Right atrium auricular region (tissue), 2 donors: ENCODE data around the gene SUSD6. TPM values are rescaled to one million over a fixed set of nuclear protein-coding genes. Genes with fewer than 3 reads are reported as not detected.

Source experiments
- DNase-seq: peaks from one replicate; pipeline ENCODE4 v3.0.0-alpha.2; 2019; ENCODE audit warnings: low spot score
- H3K27ac ChIP-seq, 2 donors: fragments of 200-600 bp; sonication (generic); 1 replicate in 1 of 2; 2 replicates in 1 of 2; pipeline ENCODE4 v1.5.1; 2016 to 2019
- H3K27me3 ChIP-seq, 2 donors: fragments of 200-600 bp; sonication (generic); one replicate each; pipeline versions ENCODE4 v1.5.1 to v1.6.0; 2017 to 2019
- H3K36me3 ChIP-seq: fragments of 200-600 bp; sonication (generic); one replicate; pipeline ENCODE4 v1.5.1; 2016
- H3K4me1 ChIP-seq, 2 donors: fragments of 200-600 bp; sonication (generic); one replicate each; pipeline versions ENCODE4 v1.5.1 to v1.6.0; 2017 to 2019
- H3K4me3 ChIP-seq, 2 donors: fragments of 200-600 bp; sonication (generic); 1 replicate in 1 of 2; 2 replicates in 1 of 2; pipeline ENCODE4 v1.5.1; 2017 to 2019; ENCODE audit warnings: mild to moderate bottlenecking in 1 of 2, moderate library complexity in 1 of 2
- H3K9me3 ChIP-seq, 2 donors: fragments of 200-600 bp; sonication (generic); one replicate each; pipeline ENCODE4 v1.5.1; 2019
- CTCF ChIP-seq, 2 donors: fragments of 200-600 bp; sonication (generic); IDR thresholded peaks; one replicate each; pipeline ENCODE4 v1.5.1; 2019; ENCODE audit warnings: antibody characterized with exemption in 2 of 2
- total RNA-seq, 2 donors: library from RNA; depleted of rRNA; stranded (reverse); fragments of >200 nt; gene quantifications; one replicate each; pipeline ENCODE4 v1.1.0, GENCODE V29; 2016

The SUSD6 gene
- total RNA-seq, 2 donors from 2014 or later, result 19.2 to 24.7 TPM

DNA sequence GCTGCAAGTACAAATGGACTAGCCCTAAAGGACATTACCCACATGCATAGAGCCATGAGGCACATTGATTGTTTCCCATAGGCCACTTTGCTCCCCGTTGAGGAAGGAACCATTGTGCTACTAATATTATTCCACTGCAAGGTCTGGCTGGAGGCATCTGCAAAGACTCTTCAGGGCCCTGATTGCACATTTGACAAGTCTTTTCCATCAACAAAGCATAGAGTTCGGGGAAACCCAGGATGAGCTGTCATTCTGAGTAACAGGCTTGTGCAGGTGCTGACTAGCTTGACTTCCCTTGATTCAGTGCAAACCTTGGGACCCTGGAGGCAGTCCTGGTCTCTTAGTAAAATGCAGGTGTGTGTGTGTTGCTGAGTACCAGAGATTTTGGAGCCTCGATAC is 73.8 kb downstream of the SUSD6 start:
- Histone ChIP-seq H3K27ac (peak overlapping the region in 1 of 2 donors; percentile 22), H3K36me3 (no peaks in the 10 kb centered on the region), H3K27me3 (no peaks in the 10 kb centered on the region), H3K9me3 (no peaks in the 10 kb centered on the region), H3K4me3 (no peak overlapping the region), H3K4me1 (peaks cover 0 to 81% of the 10 kb centered on the region in 2 donors)
- TF ChIP-seq CTCF (IDR thresholded peaks at IDR 0.05), result no peak
- no peak for DNase-seq

GRCh38 chr14:69685716-69686115 is 74.3 kb downstream of the SUSD6 start:
- peak; percentile 73 for DNase-seq
- H3K4me1 ChIP-seq, result peaks cover 0 to 76% of the 10 kb centered on the region in 2 donors

DNA sequence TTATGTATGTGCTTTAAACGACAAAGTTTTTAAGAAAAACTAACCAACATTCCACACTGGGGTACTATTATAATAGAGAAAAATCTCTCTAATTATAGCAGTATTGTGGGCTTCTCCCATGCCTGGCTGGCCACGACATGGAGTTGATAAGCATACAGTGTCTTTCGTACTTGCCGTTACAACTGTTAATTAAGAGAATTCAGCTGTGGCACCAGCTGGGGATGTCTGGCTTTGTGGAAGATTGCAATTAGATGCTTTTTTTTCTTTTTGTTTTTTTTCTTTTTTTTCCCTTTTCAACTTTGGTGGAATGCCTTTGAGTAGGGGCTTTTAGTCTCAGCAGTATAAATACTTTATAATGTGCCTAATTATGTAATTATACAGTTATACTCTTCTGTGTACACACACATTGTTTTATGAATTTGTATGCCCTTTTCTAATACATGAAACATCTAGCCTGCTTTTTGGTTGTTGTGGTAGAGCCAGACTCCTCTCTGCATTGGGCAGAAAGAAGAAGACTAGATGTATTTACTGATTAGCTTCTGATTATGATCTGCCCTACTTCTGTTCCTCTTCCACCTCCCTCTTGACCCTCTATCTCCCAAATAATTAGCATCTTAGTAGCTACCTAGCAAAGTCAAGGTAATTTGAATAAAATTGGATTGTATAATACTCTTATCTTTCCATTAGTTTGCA is 76.4 kb downstream of the SUSD6 start:
- no peaks in the 10 kb centered on the region for H3K9me3 ChIP-seq
- peaks cover 0 to 77% of the 10 kb centered on the region in 2 donors for H3K4me1 ChIP-seq
- H3K36me3 ChIP-seq, result no peaks in the 10 kb centered on the region
- no peak overlapping the region for H3K27ac ChIP-seq
- no peak for TF ChIP-seq CTCF (IDR thresholded peaks at IDR 0.05)
- DNase-seq, result no peak
- H3K4me3 ChIP-seq, result no peak overlapping the region
- no peaks in the 10 kb centered on the region for H3K27me3 ChIP-seq

More at GRCh38 chr14:69685716-69686115, 74.3 kb downstream of the SUSD6 start:
- Histone ChIP-seq H3K27me3 (no peaks in the 10 kb centered on the region), H3K27ac (peak overlapping the region in 1 of 2 donors; percentile 22), H3K36me3 (no peaks in the 10 kb centered on the region), H3K4me3 (no peak overlapping the region), H3K9me3 (no peaks in the 10 kb centered on the region)
- TF ChIP-seq CTCF (IDR thresholded peaks at IDR 0.05), result no peak

GRCh38 chr14:69688299-69688649 is 76.9 kb downstream of the SUSD6 start:
- no peaks in the 10 kb centered on the region for H3K36me3 ChIP-seq
- no peaks in the 10 kb centered on the region for H3K27me3 ChIP-seq
- H3K9me3 ChIP-seq, result no peaks in the 10 kb centered on the region
- no peak overlapping the region for H3K4me3 ChIP-seq
- DNase-seq, result no peak
- TF ChIP-seq CTCF (IDR thresholded peaks at IDR 0.05), result no peak
- H3K4me1 ChIP-seq, result peaks cover 0 to 77% of the 10 kb centered on the region in 2 donors
- no peak overlapping the region for H3K27ac ChIP-seq

- DNase-seq, result no peak
- no peak overlapping the region for H3K27ac ChIP-seq
- no peak overlapping the region for H3K4me3 ChIP-seq
- no peak for TF ChIP-seq CTCF (IDR thresholded peaks at IDR 0.05)
- no peaks in the 10 kb centered on the region for H3K27me3 ChIP-seq
- H3K36me3 ChIP-seq, result no peaks in the 10 kb centered on the region
- peaks cover 0 to 77% of the 10 kb centered on the region in 2 donors for H3K4me1 ChIP-seq
- no peaks in the 10 kb centered on the region for H3K9me3 ChIP-seq
Measured at GRCh38 chr14:69690042-69690441, 78.6 kb downstream of the SUSD6 start.

DNA sequence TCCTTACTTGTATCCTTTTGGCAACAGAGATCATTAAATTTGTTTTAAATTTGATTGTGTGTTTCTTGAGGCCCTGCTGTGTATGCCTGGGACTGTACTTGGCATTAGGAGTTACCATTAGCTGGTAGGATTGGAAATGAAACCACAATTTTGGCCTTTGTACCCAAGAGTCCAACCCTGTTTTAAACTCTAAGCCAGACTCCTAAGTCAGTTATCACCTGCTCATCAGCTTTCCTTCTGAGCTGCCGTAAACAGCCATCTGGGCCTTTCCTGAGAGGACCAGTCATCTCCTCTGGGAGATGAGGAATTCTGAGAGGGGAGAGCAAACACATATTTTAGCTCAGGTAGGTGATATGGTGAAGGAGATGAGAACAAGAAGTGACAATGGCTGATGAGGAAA is 81.2 kb downstream of the SUSD6 start:
- Histone ChIP-seq H3K27me3 (no peaks in the 10 kb centered on the region), H3K36me3 (no peaks in the 10 kb centered on the region), H3K4me3 (no peak overlapping the region), H3K9me3 (no peaks in the 10 kb centered on the region), H3K27ac (peak overlapping the region; percentile 63 to 72), H3K4me1 (peaks cover 0 to 84% of the 10 kb centered on the region in 2 donors)
- DNase-seq, result no peak
- no peak for TF ChIP-seq CTCF (IDR thresholded peaks at IDR 0.05)
